Chondrocyte (in vitro differentiated cells): ENCODE results near the gene YIF1A. TPM values are rescaled to one million over a fixed set of nuclear protein-coding genes. Genes with fewer than 3 reads are reported as not detected.

Experiments used
- DNase-seq: peaks from one replicate; pipeline ENCODE4 v3.0.0; 2021; ENCODE audit warnings: mixed read lengths, low spot score
- H3K27ac Mint-ChIP-seq: one replicate; pipeline ENCODE4 v1.8.0; 2021; ENCODE audit warnings: mild to moderate bottlenecking, moderate library complexity, mixed read lengths; ENCODE audit not compliant: unreplicated experiment
- H3K27me3 Mint-ChIP-seq: 2 replicates; pipeline ENCODE4 v1.8.0; 2021; ENCODE audit warnings: low read depth, mixed read lengths
- H3K36me3 Mint-ChIP-seq: 2 replicates; pipeline ENCODE4 v1.8.0; 2021; ENCODE audit warnings: low read depth, mixed read lengths
- H3K4me1 Mint-ChIP-seq: 2 replicates; pipeline ENCODE4 v1.8.0; 2021; ENCODE audit warnings: low read depth, mild to moderate bottlenecking, mixed read lengths
- H3K4me3 Mint-ChIP-seq: one replicate; pipeline ENCODE4 v1.8.0; 2021; ENCODE audit warnings: mild to moderate bottlenecking, moderate library complexity, mixed read lengths; ENCODE audit not compliant: unreplicated experiment
- H3K9me3 Mint-ChIP-seq: 2 replicates; pipeline ENCODE4 v1.8.0; 2021; ENCODE audit warnings: low read depth, mixed read lengths
- CTCF ChIP-seq: fragments of 200-600 bp; sonication (generic); IDR thresholded peaks from 2 replicates; pipeline ENCODE4 v1.5.0; 2021; ENCODE audit warnings: antibody characterized with exemption, mild to moderate bottlenecking, moderate library complexity
- total RNA-seq: library from RNA; stranded (reverse); gene quantifications from 3 replicates; pipeline ENCODE4 v1.2.1, GENCODE V29; 2021

Gene YIF1A
- total RNA-seq, 1 donor from 2014 or later: 193 TPM

DNA sequence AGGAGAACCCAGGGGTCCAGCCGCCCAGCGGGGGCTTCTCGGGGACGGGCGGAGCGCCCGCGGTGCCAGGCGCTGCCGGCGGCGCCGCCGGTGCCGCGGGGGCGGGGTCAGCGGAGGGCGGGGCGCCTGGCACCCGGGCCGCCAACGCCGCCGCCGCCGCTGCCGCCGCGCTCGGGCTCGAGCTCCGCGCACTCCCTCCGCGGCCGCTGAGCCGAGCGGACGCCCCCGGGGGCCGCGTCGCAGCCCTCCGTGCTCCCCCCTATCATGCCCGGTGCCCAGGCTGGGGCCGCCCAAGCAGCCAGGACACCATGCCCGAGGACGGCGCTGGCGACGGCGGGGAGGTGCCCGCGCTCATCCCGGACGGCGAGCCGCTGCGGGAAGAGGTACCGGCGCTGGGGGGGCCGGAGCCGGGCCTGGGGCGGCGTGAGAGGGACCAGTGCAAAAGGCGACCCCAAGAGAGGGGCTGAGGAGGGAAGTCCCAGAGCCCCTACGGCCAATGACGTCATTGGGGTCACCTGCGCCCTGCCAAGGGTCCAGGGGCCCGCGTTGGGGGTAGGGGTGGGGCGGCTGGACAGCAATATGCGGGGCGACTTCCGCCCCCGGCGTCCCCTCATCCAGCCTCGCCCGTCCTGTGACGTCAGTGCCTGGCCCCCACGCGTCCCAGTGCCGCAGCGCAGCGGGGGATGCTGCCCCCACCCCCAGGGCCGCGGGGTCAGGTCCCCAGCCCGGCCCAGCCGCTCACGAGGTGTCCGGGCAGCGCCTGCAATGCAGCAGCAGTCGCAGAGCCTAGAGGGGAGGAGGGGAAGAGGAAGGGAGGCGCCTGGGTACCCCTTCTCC is 3.0 kb upstream of the YIF1A start, which contains the start of gene TMEM151A:
TSS of gene TMEM151A (plus strand) at position 189 of the 837 bp plus-strand sequence. CDS start at position 309, 120 bp downstream.
- TF ChIP-seq CTCF: no peak
- H3K27me3 Mint-ChIP-seq: peaks cover 5% of the 10 kb centered on the region

GRCh38 chr11:66291303-66291705 is 2.4 kb upstream of the YIF1A start:
- H3K36me3 Mint-ChIP-seq: peaks cover 2% of the 10 kb centered on the region
- H3K4me1 Mint-ChIP-seq: peaks cover 39% of the 10 kb centered on the region
- TF ChIP-seq CTCF: no peak
- peaks cover 5% of the 10 kb centered on the region for H3K27me3 Mint-ChIP-seq
- H3K4me3 Mint-ChIP-seq: no peak overlapping the region
- no peak overlapping the region for H3K27ac Mint-ChIP-seq
- no peak for DNase-seq
- H3K9me3 Mint-ChIP-seq: no peaks in the 10 kb centered on the region

More for the DNA sequence above, 3.0 kb upstream of the YIF1A start, which contains the start of gene TMEM151A:
- H3K36me3 Mint-ChIP-seq: peaks cover 3% of the 10 kb centered on the region
- H3K4me3 Mint-ChIP-seq: peak within 1 kb of the TSS; percentile 87
- no peaks in the 10 kb centered on the region for H3K9me3 Mint-ChIP-seq
- no peak within 1 kb of the TSS for H3K27ac Mint-ChIP-seq
- H3K4me1 Mint-ChIP-seq: peaks cover 34% of the 10 kb centered on the region
- DNase-seq: no peak

GRCh38 chr11:66290330-66290621 is 1.3 kb upstream of the YIF1A start:
- peaks cover 43% of the 10 kb centered on the region for H3K4me1 Mint-ChIP-seq
- H3K9me3 Mint-ChIP-seq: no peaks in the 10 kb centered on the region
- H3K4me3 Mint-ChIP-seq: peak overlapping the region; percentile 87
- DNase-seq: no peak
- peaks cover 5% of the 10 kb centered on the region for H3K27me3 Mint-ChIP-seq
- H3K27ac Mint-ChIP-seq: no peak overlapping the region
- no peaks in the 10 kb centered on the region for H3K36me3 Mint-ChIP-seq
- no peak for TF ChIP-seq CTCF

- no peaks in the 10 kb centered on the region for H3K9me3 Mint-ChIP-seq
- no peaks in the 10 kb centered on the region for H3K36me3 Mint-ChIP-seq
- TF ChIP-seq CTCF: no peak
- peaks cover 43% of the 10 kb centered on the region for H3K4me1 Mint-ChIP-seq
- DNase-seq: no peak
- peaks cover 5% of the 10 kb centered on the region for H3K27me3 Mint-ChIP-seq
- peak overlapping the region; percentile 87 for H3K4me3 Mint-ChIP-seq
- H3K27ac Mint-ChIP-seq: peak overlapping the region; percentile 98
Measured at GRCh38 chr11:66289548-66290329, 796 bp upstream of the YIF1A start.

DNA sequence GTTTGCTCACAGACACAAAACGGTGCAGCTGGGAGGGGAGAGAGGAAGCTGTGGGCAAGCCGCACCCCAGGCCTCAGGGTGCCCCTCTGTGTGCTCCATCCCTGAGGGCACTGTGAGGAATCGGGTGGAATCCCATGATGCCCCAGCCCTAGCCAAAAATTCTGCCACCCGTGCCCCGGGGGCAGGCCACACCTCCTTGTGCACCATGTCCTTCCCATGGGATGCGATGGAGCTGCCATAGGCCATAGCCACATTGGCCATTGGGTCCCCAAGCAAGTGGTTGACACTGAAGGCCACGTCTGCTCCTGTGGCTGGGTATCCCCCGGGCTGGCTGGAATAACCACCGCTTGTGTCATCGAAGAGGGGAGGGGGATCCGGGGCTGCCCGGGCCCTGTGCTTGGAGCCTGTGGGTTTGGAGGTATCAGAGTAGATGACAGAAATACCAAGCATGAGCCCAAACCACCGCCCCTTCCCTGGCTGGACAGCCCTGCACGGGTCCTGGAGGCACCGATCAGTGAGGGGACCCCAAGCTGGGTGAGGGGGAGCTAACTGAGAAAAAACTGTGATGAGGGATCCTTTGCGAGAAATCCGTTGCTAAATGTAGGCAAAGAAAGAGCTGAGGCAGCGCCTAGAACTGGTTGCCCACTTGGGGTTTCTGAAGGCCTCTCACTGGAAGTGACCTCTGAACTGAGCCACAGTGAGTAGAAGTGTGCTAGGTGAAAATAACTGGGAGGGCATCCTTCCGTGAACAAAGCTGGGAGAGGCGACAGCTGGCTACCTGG is 863 bp downstream of the YIF1A start:
- Mint-ChIP-seq H3K27me3 (peaks cover 5% of the 10 kb centered on the region), H3K9me3 (no peaks in the 10 kb centered on the region), H3K36me3 (no peaks in the 10 kb centered on the region), H3K4me3 (peak overlapping the region; percentile 87), H3K27ac (peak overlapping the region; percentile 94), H3K4me1 (peaks cover 43% of the 10 kb centered on the region)
- no peak for TF ChIP-seq CTCF
- DNase-seq: no peak
